DND-41 (cell line): ENCODE measurements around the gene EMC8.

Source experiments
- ATAC-seq: fragments of 200-7000 bp; cut with Tn5 transposase; 3 replicates; pipeline ENCODE4 v1.9.1; 2021; ENCODE audit warnings: low read depth; ENCODE audit not compliant: insufficient read depth
- DNase-seq: peaks from one replicate; pipeline ENCODE4 v3.0.0-alpha.2; 2020
- H2AFZ ChIP-seq: 2 replicates; pipeline ENCODE4 v1.6.0; 2012; ENCODE audit warnings: low read depth, low read length
- H3K27ac ChIP-seq: 2 replicates; pipeline ENCODE4 v1.5.1; 2012; ENCODE audit warnings: low read length, inconsistent platforms
- H3K27me3 ChIP-seq: fragments of 200-600 bp; sonication (generic); 2 replicates; pipeline ENCODE4 v1.6.0; 2012; ENCODE audit warnings: low read length, mild to moderate bottlenecking, inconsistent platforms; ENCODE audit not compliant: insufficient read depth, poor library complexity
- H3K36me3 ChIP-seq: 2 replicates; pipeline ENCODE4 v1.5.1; 2012; ENCODE audit warnings: low read length, inconsistent platforms; ENCODE audit not compliant: insufficient read depth
- H3K4me1 ChIP-seq: 2 replicates; pipeline ENCODE4 v1.5.1; 2012; ENCODE audit warnings: mild to moderate bottlenecking, low read length; ENCODE audit not compliant: insufficient read depth
- H3K4me2 ChIP-seq: 2 replicates; pipeline ENCODE4 v1.6.0; 2012; ENCODE audit warnings: mild to moderate bottlenecking, moderate library complexity, low read length, inconsistent platforms; ENCODE audit not compliant: insufficient read depth
- H3K4me3 ChIP-seq, 2 experiments: fragments of 200-600 bp in 1 of 2; shearing (Covaris generic) in 1 of 2; 2 replicates each; pipeline ENCODE4 v1.5.1; 2012 to 2016; ENCODE audit warnings: inconsistent platforms in 2 of 2, low read length in 2 of 2, mild to moderate bottlenecking in 2 of 2, low read depth in 1 of 2, moderate library complexity in 1 of 2
- H3K79me2 ChIP-seq: 2 replicates; pipeline ENCODE4 v1.6.0; 2012; ENCODE audit warnings: low read length, inconsistent platforms; ENCODE audit not compliant: insufficient read depth
- H3K9ac ChIP-seq: 2 replicates; pipeline ENCODE4 v1.6.0; 2012; ENCODE audit warnings: low read depth, mild to moderate bottlenecking, inconsistent platforms, low read length, moderate library complexity
- H3K9me3 ChIP-seq: 2 replicates; pipeline ENCODE4 v1.5.1; 2012; ENCODE audit warnings: low read length, moderate library complexity, mild to moderate bottlenecking, inconsistent platforms; ENCODE audit not compliant: insufficient read depth, severe bottlenecking
- H4K20me1 ChIP-seq: 2 replicates; pipeline ENCODE4 v1.6.0; 2012; ENCODE audit warnings: low read length; ENCODE audit not compliant: insufficient read depth
- CTCF ChIP-seq: IDR thresholded peaks from 2 replicates; pipeline ENCODE4 v1.5.1; 2012; ENCODE audit warnings: borderline replicate concordance, low read length, moderate library complexity, mild to moderate bottlenecking; ENCODE audit not compliant: poor library complexity, severe bottlenecking; ENCODE audit errors: extremely low read depth
- EZH2 ChIP-seq: IDR thresholded peaks from 3 replicates; pipeline ENCODE4 v1.6.1; 2012; ENCODE audit warnings: borderline replicate concordance, low read depth, mild to moderate bottlenecking, moderate library complexity, low read length, inconsistent platforms; ENCODE audit not compliant: severe bottlenecking

Gene EMC8

DNA sequence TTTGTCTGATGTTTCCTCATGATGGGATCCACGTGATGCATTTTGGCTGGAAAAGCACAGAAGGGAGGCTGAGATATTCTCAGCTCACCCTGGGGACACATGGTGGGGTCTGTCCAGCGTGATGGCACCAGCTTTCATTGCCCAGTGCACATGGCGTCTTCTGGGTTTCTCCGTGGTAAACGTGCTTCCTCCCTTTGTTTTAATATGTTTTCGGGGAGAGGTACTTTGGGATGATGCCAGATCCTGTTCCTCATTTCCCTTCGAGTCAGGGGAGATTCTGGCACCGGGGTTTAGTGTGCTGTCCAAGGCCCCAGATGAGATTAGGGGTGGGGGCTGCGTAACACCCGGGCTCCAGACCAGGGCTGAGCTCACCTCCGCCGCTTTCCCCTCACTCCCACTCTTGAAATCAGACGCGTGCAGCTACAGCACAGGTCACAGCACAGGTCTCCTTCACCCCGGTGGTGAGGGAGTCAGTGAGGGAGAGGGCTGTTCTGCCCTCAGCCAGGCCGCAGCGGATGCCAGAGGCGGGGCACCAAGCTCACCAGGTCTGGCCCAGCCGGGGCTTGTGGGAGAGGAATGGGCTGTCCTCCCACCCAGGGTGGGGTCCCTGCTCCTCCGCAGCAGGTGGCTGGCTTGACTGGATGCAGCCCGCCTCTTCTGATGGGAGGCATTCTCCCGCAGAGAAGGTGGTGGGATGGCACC is 34.0 kb upstream of the EMC8 start:
- no peak for TF ChIP-seq EZH2
- no peak for TF ChIP-seq CTCF
- Histone ChIP-seq H3K4me1 (no peaks in the 10 kb centered on the region), H3K27ac (no peak overlapping the region), H3K4me3 (no peak overlapping the region), H3K27me3 (no peaks in the 10 kb centered on the region), H3K9ac (no peak overlapping the region), H3K4me2 (no peak overlapping the region), H2AFZ (no peak overlapping the region), H3K79me2 (no peaks in the 10 kb centered on the region), H3K36me3 (no peaks in the 10 kb centered on the region), H4K20me1 (no peaks in the 10 kb centered on the region), H3K9me3 (no peaks in the 10 kb centered on the region)
- no peak for DNase-seq
- ATAC-seq, result no peak

GRCh38 chr16:85832570-85833218 is 33.4 kb upstream of the EMC8 start:
- Histone ChIP-seq H3K4me1 (no peaks in the 10 kb centered on the region), H3K27me3 (no peaks in the 10 kb centered on the region), H3K27ac (no peak overlapping the region), H4K20me1 (no peaks in the 10 kb centered on the region), H3K4me3 (no peak overlapping the region), H3K36me3 (no peaks in the 10 kb centered on the region), H3K9me3 (no peaks in the 10 kb centered on the region), H3K79me2 (no peaks in the 10 kb centered on the region), H3K4me2 (no peak overlapping the region), H3K9ac (no peak overlapping the region), H2AFZ (no peak overlapping the region)
- no peak for DNase-seq
- no peak for ATAC-seq
- TF ChIP-seq CTCF (no peak), EZH2 (no peak)

DNA sequence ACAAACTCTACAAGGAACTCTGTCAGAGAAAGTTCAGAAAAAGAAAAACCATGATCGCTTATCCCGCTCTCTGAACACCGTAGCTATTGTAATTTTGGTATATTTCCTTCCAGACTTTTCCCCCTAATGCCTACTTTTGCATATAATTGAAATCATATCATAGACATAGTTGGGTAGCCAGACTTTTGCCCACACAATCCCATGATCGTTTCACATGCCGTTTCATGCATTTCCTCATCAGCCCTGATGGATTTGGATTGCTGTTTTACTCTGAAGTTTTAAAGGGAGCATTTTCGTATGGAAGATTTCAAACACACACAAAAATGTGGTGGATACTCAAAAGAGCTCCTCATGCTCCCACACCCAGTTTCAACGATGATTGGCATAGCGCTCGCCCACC is 31.5 kb upstream of the EMC8 start:
- ATAC-seq, result no peak
- Histone ChIP-seq H3K9me3 (no peaks in the 10 kb centered on the region), H3K79me2 (no peaks in the 10 kb centered on the region), H3K9ac (no peak overlapping the region), H3K4me2 (no peak overlapping the region), H3K27me3 (peaks cover 6% of the 10 kb centered on the region), H4K20me1 (no peaks in the 10 kb centered on the region), H2AFZ (no peak overlapping the region), H3K4me1 (no peaks in the 10 kb centered on the region), H3K36me3 (no peaks in the 10 kb centered on the region), H3K27ac (no peak overlapping the region), H3K4me3 (no peak overlapping the region)
- DNase-seq, result no peak
- no peak for TF ChIP-seq CTCF
- TF ChIP-seq EZH2, result no peak
